ENCODE results near the gene TATDN3. TPM values are rescaled to one million over a fixed set of nuclear protein-coding genes. Genes with fewer than 3 reads are reported as not detected.

TATDN3 gene
- total and polyA plus RNA-seq, 2 of the 8 experiments (the other 6 are each of a cell fraction or from before 2014, with no cell fraction given), result 6.9 to 19.4 TPM

DNA sequence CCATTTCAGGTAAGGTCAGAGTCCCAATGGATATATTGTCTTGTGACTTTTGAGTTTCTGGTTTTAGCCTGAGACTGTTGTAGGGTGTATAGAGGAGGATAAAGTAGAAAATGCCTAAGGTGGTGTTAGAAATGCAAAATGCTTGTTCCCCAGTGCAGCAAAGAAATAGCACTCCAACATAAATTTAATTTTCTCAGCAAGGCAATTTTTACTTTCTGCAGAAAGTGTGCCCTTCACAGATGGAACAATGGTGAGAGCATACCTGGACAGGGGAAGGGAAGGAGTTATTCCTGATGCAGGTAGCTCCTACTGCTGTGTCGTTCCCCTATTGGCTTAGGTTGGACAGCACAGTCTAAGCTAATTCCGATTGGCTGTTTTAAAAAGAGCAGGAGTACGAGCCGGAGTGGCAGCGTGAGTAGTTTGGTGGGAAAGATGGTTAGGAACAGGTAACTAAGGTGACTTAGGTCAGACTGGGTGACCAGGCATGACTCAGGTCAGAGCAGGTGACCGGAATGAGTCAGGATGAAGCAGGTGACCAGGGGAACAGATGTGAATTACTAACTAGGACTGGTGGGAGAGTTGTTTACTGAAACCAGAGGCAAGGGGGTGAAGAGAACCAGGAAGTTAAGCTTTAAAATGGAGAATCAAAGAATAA lies 34.2 kb downstream of the TATDN3 start (continued):
- TF ChIP-seq, protein P1, sequence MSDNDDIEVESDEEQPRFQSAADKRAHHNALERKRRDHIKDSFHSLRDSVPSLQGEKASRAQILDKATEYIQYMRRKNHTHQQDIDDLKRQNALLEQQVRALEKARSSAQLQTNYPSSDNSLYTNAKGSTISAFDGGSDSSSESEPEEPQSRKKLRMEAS (IDR thresholded peaks at IDR 0.05), result peak; percentile 36; the same call in 1 of the 2 replicates
- TF ChIP-seq POLR2A (IDR thresholded peaks at IDR 0.05; ENCODE audit: control extremely low read depth in 1 of 2, low read depth in 2 of 2, low read length in 2 of 2), result no peak
- TF ChIP-seq, protein P2, sequence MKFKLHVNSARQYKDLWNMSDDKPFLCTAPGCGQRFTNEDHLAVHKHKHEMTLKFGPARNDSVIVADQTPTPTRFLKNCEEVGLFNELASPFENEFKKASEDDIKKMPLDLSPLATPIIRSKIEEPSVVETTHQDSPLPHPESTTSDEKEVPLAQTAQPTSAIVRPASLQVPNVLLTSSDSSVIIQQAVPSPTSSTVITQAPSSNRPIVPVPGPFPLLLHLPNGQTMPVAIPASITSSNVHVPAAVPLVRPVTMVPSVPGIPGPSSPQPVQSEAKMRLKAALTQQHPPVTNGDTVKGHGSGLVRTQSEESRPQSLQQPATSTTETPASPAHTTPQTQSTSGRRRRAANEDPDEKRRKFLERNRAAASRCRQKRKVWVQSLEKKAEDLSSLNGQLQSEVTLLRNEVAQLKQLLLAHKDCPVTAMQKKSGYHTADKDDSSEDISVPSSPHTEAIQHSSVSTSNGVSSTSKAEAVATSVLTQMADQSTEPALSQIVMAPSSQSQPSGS (IDR thresholded peaks at IDR 0.05; ENCODE audit: low read length), result no peak
